GM12873 (cell line): ENCODE results near the gene AGBL4.

Experiments used
- TF ChIP-seq, protein P1 (sequence below): IDR thresholded peaks from 2 replicates; pipeline ENCODE4 v1.5.1; 2012; ENCODE audit warnings: low read depth, mild to moderate bottlenecking, moderate library complexity, low read length, control low read depth; ENCODE audit not compliant: insufficient read depth; ENCODE audit errors: missing control alignments

The AGBL4 gene

DNA sequence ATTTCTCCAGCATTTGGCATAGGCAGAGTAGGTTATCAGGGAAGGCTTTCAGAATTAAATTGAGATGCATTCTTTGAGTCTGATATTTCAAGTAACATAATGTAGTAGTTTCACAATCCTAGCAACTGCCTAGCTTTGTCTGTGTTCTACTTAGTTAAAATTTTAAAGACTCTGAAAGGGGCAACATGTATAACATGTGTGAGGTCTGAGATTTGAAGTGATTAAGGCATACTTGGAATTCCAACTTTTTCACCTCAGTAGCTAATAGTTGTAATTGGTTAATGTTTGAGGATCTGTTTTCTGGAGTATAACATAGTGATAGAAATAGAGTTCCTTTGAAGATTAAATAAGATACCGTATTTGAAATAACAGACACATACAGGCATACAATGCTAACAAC is 911.8 kb downstream of the AGBL4 start:
- TF ChIP-seq, protein P1, sequence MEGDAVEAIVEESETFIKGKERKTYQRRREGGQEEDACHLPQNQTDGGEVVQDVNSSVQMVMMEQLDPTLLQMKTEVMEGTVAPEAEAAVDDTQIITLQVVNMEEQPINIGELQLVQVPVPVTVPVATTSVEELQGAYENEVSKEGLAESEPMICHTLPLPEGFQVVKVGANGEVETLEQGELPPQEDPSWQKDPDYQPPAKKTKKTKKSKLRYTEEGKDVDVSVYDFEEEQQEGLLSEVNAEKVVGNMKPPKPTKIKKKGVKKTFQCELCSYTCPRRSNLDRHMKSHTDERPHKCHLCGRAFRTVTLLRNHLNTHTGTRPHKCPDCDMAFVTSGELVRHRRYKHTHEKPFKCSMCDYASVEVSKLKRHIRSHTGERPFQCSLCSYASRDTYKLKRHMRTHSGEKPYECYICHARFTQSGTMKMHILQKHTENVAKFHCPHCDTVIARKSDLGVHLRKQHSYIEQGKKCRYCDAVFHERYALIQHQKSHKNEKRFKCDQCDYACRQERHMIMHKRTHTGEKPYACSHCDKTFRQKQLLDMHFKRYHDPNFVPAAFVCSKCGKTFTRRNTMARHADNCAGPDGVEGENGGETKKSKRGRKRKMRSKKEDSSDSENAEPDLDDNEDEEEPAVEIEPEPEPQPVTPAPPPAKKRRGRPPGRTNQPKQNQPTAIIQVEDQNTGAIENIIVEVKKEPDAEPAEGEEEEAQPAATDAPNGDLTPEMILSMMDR: no peak

DNA sequence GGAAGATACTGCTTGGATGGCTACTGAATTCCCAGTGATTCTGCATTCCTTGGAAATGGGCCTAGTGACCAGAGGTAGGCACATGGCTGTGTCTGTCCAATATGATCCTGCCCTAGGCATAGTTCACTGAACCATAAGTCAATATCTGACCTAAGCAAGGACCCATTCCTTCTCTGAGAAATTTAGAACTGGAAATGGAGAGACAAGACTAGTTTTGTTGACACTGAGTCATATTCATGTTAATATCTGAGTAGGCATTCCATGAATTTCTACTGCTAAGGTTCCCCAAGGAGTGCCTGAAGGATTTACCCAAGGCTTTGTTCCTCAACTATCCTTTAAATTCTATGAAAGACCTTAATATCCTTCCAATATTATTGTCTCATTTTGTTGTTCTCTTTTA is 917.3 kb downstream of the AGBL4 start:
- TF ChIP-seq, protein P1: no peak

DNA sequence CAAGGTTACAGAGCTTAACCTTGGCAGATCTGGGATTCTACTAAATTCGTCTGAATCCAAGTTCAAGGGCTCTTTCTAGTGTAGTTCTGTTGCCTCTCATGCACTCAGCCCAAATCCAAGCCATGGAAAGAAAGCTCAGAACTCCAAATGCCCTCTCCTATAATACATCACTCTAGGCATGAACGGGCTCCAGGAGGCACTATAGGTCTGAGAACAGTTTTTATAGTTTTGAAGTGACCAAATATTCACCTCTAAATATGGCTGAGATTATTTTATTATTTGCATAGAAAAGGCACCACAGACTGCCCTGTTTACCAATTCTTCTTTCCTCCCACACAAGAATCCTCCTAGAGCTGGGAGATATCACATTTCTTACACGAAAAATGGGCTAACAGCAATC is 919.2 kb downstream of the AGBL4 start:
- TF ChIP-seq, protein P1: no peak

DNA sequence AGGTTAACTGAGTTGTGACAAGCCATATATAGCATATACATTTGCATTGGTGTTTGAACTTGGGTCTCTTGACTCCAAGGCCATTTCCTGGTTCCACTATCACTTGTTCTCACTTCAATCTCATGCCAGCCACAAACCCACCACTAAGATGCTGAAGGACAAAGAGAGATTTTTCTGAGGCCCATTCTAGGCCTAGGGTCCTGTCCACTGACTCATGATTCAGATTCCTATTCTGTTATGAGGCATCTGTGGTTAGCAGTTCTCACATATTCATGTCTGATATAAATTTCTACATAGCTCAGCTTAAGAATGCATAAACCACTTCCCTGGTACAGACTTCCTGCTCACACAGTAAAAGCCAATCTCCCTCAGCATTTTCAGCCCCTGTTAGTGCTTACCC is 921.0 kb downstream of the AGBL4 start:
- TF ChIP-seq, protein P1: no peak

DNA sequence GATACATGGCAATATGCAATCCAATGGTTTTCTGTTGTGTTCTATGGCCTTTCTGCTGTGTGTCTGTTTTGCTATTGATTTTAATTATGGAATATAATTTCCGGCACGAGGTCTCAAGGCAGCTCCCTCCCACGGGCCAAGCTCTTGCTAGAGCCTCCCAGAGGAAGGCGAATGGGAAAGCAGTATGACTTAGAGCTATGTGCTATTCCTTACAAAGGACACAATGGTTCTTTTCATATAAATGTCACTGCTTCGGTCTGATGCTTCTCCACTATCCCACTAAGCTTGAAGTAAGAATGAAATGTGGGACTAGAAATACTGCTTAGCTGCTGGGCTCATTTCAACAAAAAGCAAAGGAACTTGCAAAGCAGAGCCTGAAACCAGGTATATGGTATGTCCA is 924.9 kb downstream of the AGBL4 start:
- TF ChIP-seq, protein P1: no peak

DNA sequence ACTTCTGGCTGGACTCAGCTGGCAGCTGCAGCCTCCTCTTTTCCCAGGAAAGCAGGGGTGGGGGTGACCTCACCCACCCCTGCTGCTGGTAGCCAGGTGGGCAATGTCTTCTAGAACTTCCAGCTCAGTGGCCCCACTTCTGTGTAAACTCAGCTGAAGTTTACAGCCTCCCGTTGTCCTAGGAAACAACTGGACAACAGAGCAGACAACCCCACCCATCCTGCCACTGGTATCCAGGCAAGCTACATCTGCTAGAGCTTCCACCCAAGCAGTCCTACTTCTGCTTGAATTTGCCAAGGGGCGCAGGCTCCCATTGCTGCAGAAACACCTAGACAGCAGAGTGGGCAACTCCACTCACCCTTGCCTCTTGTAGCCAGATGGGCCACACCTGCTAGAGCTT is 937.4 kb downstream of the AGBL4 start:
- TF ChIP-seq, protein P1: no peak

DNA sequence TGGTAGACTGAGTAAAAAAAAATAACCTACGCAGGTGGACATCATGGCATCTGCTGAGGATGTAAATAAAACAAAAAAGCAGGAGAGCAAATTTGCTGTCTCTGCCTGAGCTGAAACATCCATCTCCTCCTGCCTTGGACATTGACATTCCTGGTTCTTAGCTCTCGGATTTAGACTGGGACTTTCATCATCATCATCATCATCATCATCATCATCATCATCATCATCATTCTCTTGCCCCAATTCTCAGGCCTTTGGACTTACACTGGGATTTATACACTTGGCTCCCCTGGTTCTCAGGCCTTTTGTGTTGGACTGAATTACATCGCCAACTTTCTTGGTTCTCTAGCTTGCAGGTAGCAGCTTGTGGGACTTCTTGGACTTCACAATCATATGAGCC is 938.7 kb downstream of the AGBL4 start:
- TF ChIP-seq, protein P1: no peak
